Smooth muscle cell (in vitro differentiated cells): ENCODE measurements around the gene DYNLRB1. TPM values are rescaled to one million over a fixed set of nuclear protein-coding genes. Genes with fewer than 3 reads are reported as not detected.

Source experiments
- DNase-seq: peaks from one replicate; lab custom pipeline; 2025; ENCODE audit not compliant: unreplicated experiment; lab: John Stamatoyannopoulos, UW
- H2AFZ ChIP-seq: fragments of 200-600 bp; sonication (generic); 2 replicates; pipeline ENCODE4 v1.6.0; 2016; ENCODE audit warnings: antibody characterized with exemption, low read depth, mild to moderate bottlenecking
- H3F3A ChIP-seq: fragments of 200-600 bp; sonication (generic); 2 replicates; pipeline ENCODE4 v1.6.0; 2017; ENCODE audit warnings: antibody characterized with exemption, low read depth
- H3K27ac ChIP-seq: fragments of 200-600 bp; sonication (generic); 2 replicates; pipeline ENCODE4 v1.5.1; 2016; ENCODE audit warnings: low read depth, mild to moderate bottlenecking
- H3K27me3 ChIP-seq: fragments of 200-600 bp; sonication (generic); 2 replicates; pipeline ENCODE4 v1.6.1; 2016; ENCODE audit warnings: low read depth, mild to moderate bottlenecking
- H3K36me3 ChIP-seq: fragments of 200-600 bp; sonication (generic); 2 replicates; pipeline ENCODE4 v1.5.1; 2016; ENCODE audit warnings: low read depth
- H3K4me1 ChIP-seq: fragments of 200-600 bp; sonication (generic); 2 replicates; pipeline ENCODE4 v1.5.1; 2016; ENCODE audit warnings: low read depth
- H3K4me2 ChIP-seq: fragments of 200-600 bp; sonication (generic); 2 replicates; pipeline ENCODE4 v1.6.0; 2016; ENCODE audit warnings: mild to moderate bottlenecking
- H3K4me3 ChIP-seq: fragments of 200-600 bp; sonication (generic); 2 replicates; pipeline ENCODE4 v1.5.1; 2016; ENCODE audit warnings: mild to moderate bottlenecking
- H3K79me2 ChIP-seq: fragments of 200-600 bp; sonication (generic); 2 replicates; pipeline ENCODE4 v1.6.0; 2016; ENCODE audit warnings: low read depth, mild to moderate bottlenecking
- H3K9ac ChIP-seq: fragments of 200-600 bp; sonication (generic); 2 replicates; pipeline ENCODE4 v1.6.0; 2016; ENCODE audit warnings: low read depth
- H3K9me3 ChIP-seq: fragments of 200-600 bp; sonication (generic); replicated peaks from 2 replicates; pipeline ENCODE4 v1.5.1; 2016; ENCODE audit warnings: low read depth
- H4K20me1 ChIP-seq: fragments of 200-600 bp; sonication (generic); 2 replicates; pipeline ENCODE4 v1.6.0; 2016; ENCODE audit warnings: low read depth
- CTCF ChIP-seq: fragments of 200-600 bp; sonication (generic); IDR thresholded peaks from 2 replicates; pipeline ENCODE4 v1.5.1; 2017; ENCODE audit warnings: borderline replicate concordance, mild to moderate bottlenecking, antibody characterized with exemption; ENCODE audit not compliant: insufficient read depth, poor library complexity, severe bottlenecking
- WGBS: methylation state at CpG from one replicate; pipeline ENCODE4 v1.1.7; 2016; ENCODE audit warnings: low lambda C conversion rate; 5-methylcytosine and 5-hydroxymethylcytosine counted together
- polyA plus RNA-seq: library from polyadenylated mRNA; unstranded; fragments of >200 nt; fragmentation: Nextera tagmentation; extraction: Ambion mirVana; gene quantifications from 2 replicates; pipeline ENCODE4 v1.2.1, GENCODE V29; 2016
- total RNA-seq: library from RNA; depleted of rRNA; stranded (reverse); fragments of >200 nt; gene quantifications from 2 replicates; pipeline ENCODE4 v1.2.3, GENCODE V29; 2014

Gene DYNLRB1
- total and polyA plus RNA-seq, 2 experiments from 2014 or later: 202 to 224 TPM

- H3K4me1 ChIP-seq: no peaks in the 10 kb centered on the region
- WGBS: 95% methylated on average over 6 of the region's 6 CpGs
- no peak overlapping the region for H3K9ac ChIP-seq
- no peaks in the 10 kb centered on the region for H4K20me1 ChIP-seq
- no peak overlapping the region for H3K4me3 ChIP-seq
- H3K4me2 ChIP-seq: no peak overlapping the region
- no peaks in the 10 kb centered on the region for H3K9me3 ChIP-seq
- no peaks in the 10 kb centered on the region for H3K27me3 ChIP-seq
- H2AFZ ChIP-seq: no peak overlapping the region
- peaks cover 4% of the 10 kb centered on the region for H3F3A ChIP-seq
- no peak overlapping the region for H3K27ac ChIP-seq
- H3K79me2 ChIP-seq: no peaks in the 10 kb centered on the region
- no peaks in the 10 kb centered on the region for H3K36me3 ChIP-seq
- DNase-seq: no peak
- no peak for TF ChIP-seq CTCF
Observed at GRCh38 chr20:34574861-34575260, 58.6 kb downstream of the DYNLRB1 start.

DNA sequence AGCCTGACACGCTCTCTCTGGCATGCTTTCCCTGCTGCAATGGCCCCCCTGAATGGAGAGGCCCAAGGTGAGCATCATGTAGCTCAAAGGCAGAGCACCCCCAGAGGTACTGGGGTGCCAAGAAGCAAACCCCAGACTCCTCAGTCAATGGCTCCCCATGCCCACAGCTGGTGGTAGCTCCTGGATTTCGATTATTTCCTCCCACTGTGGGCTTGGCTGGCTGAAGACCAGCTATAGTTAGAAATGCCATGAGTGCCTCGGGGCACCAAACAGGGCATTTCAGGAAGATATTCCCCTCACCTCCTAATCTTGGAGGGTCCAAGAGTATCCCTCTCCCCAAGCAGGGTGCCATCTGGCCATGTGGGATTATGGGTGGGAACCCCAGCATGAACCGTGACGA is 59.0 kb downstream of the DYNLRB1 start:
- Histone ChIP-seq H3K27ac (no peak overlapping the region), H3K79me2 (no peaks in the 10 kb centered on the region), H3K4me2 (no peak overlapping the region), H3F3A (peaks cover 4% of the 10 kb centered on the region), H3K4me3 (no peak overlapping the region), H3K4me1 (no peaks in the 10 kb centered on the region), H3K9me3 (no peaks in the 10 kb centered on the region), H3K9ac (no peak overlapping the region), H2AFZ (no peak overlapping the region), H3K36me3 (no peaks in the 10 kb centered on the region), H4K20me1 (no peaks in the 10 kb centered on the region), H3K27me3 (no peaks in the 10 kb centered on the region)
- no peak for DNase-seq
- TF ChIP-seq CTCF: no peak
- WGBS: 94% methylated on average over 5 of the region's 5 CpGs

DNA sequence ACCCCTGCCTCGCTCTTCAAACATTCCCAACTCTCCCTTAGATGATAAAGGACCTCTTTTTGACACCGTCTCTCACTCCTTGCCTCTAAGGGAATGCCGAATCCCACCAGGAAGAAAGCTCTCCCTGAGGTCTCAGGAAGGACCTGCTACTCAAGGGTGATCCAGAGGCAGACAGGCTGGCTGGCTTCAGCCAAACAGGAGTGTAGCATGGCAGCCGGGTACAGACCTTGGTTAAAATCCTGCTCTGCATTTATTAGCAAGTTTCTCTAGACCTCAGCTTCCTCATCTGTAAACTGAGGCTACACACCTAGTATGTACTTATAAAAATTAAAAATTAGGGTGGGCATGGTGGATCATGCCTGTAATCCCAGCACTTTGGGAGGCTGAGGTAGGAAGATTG is 59.5 kb downstream of the DYNLRB1 start:
- Histone ChIP-seq H3K27me3 (no peaks in the 10 kb centered on the region), H2AFZ (no peak overlapping the region), H3K4me2 (no peak overlapping the region), H4K20me1 (no peaks in the 10 kb centered on the region), H3F3A (peaks cover 4% of the 10 kb centered on the region), H3K4me3 (no peak overlapping the region), H3K4me1 (no peaks in the 10 kb centered on the region), H3K27ac (no peak overlapping the region), H3K36me3 (no peaks in the 10 kb centered on the region), H3K9ac (no peak overlapping the region), H3K79me2 (no peaks in the 10 kb centered on the region), H3K9me3 (no peaks in the 10 kb centered on the region)
- DNase-seq: no peak
- 99% methylated on average over 4 of the region's 4 CpGs for WGBS
- TF ChIP-seq CTCF: no peak

GRCh38 chr20:34577061-34577460 is 60.8 kb downstream of the DYNLRB1 start:
- DNase-seq: no peak
- Histone ChIP-seq H3K79me2 (no peaks in the 10 kb centered on the region), H3K36me3 (no peaks in the 10 kb centered on the region), H3K27me3 (no peaks in the 10 kb centered on the region), H3K4me2 (no peak overlapping the region), H3K4me3 (no peak overlapping the region), H3K9me3 (no peaks in the 10 kb centered on the region), H2AFZ (no peak overlapping the region), H4K20me1 (no peaks in the 10 kb centered on the region), H3K9ac (no peak overlapping the region), H3F3A (peaks cover 2% of the 10 kb centered on the region), H3K4me1 (peaks cover 5% of the 10 kb centered on the region), H3K27ac (no peak overlapping the region)
- no peak for TF ChIP-seq CTCF
- 96% methylated on average over 4 of the region's 4 CpGs for WGBS
